GM12878 (cell line): ENCODE data around the gene MYH7B. TPM values are rescaled to one million over a fixed set of nuclear protein-coding genes. Genes with fewer than 3 reads are reported as not detected.

Source experiments
- ATAC-seq: fragments of 200-7000 bp; cut with Tn5 transposase; 3 replicates; pipeline ENCODE4 v1.9.1; 2020; ENCODE audit warnings: mild to moderate bottlenecking, moderate library complexity
- BruUV-seq: library from RNA; stranded (reverse); fragments of 400-500 nt; replicated peaks from 2 replicates; lab custom pipeline; 2021; lab: Mats Ljungman, UMichigan
- CTCF ChIA-PET: fragments of 300-600 bp; sonication (Branson Sonifier 250); formaldehyde crosslinking; extraction: SDS; loops from one replicate; lab custom pipeline; 2021; ENCODE audit warnings: inconsistent platforms; lab: Yijun Ruan, JAX
- POLR2A ChIA-PET: fragments of 350-600 bp; formaldehyde crosslinking; extraction: SDS; loops from one replicate; lab custom pipeline; 2021; ENCODE audit warnings: inconsistent platforms; lab: Charles Lee
- RAD21 ChIA-PET: fragments of 300-600 bp; sonication (Branson Sonifier 250); formaldehyde crosslinking; loops from one replicate; lab custom pipeline; 2023; ENCODE audit warnings: antibody characterized with exemption; ENCODE audit not compliant: unreplicated experiment; lab: Charles Lee
- SMC1A ChIA-PET: fragments of 300-600 bp; sonication (Branson Sonifier 250); formaldehyde crosslinking; loops from one replicate; lab custom pipeline; 2023; ENCODE audit not compliant: unreplicated experiment, uncharacterized antibody; lab: Charles Lee
- DNase-seq: peaks from one replicate; pipeline ENCODE4 v3.0.0-alpha.2; 2011; ENCODE audit warnings: low read depth, low spot score
- FAIRE-seq: peaks from 3 replicates; lab custom pipeline; 2011; peaks lifted over from hg19 to GRCh38; lab: Jason Lieb, UNC
- H2AFZ ChIP-seq: 2 replicates; pipeline ENCODE4 v1.6.0; 2011; ENCODE audit warnings: low read depth, low read length, control low read depth; ENCODE audit not compliant: control insufficient read depth
- H3K27ac ChIP-seq: 2 replicates; pipeline ENCODE4 v1.5.1; 2011; ENCODE audit warnings: control low read depth; ENCODE audit not compliant: control insufficient read depth, insufficient read depth
- H3K27me3 ChIP-seq, 2 experiments: replicated peaks in 1 of 2; 2 replicates each; pipeline versions ENCODE4 v1.6.0 to v1.6.1; 2011; ENCODE audit warnings: low read length in 1 of 2; ENCODE audit not compliant: control insufficient read depth in 2 of 2, insufficient read depth in 2 of 2
- H3K36me3 ChIP-seq, 2 experiments: 2 replicates each; pipeline ENCODE4 v1.5.1; 2011; ENCODE audit warnings: low read length in 1 of 2; ENCODE audit not compliant: control insufficient read depth in 2 of 2, insufficient read depth in 2 of 2
- H3K4me1 ChIP-seq: 2 replicates; pipeline ENCODE4 v1.6.1; 2011; ENCODE audit warnings: mild to moderate bottlenecking, low read length, moderate library complexity, mixed read lengths; ENCODE audit not compliant: control insufficient read depth, insufficient read depth
- H3K4me2 ChIP-seq: 2 replicates; pipeline ENCODE4 v1.6.0; 2011; ENCODE audit warnings: control low read depth; ENCODE audit not compliant: control insufficient read depth, insufficient read depth
- H3K4me3 ChIP-seq: fragments of 200-600 bp; sonication (generic); 2 replicates; pipeline ENCODE4 v1.5.1; 2016
- H3K79me2 ChIP-seq: 2 replicates; pipeline ENCODE4 v1.6.0; 2011; ENCODE audit warnings: low read length; ENCODE audit not compliant: control insufficient read depth, insufficient read depth
- H3K9ac ChIP-seq: 2 replicates; pipeline ENCODE4 v1.8.0; 2011; ENCODE audit warnings: low read length, control low read depth, mixed read lengths; ENCODE audit not compliant: control insufficient read depth, insufficient read depth
- H3K9me3 ChIP-seq: replicated peaks from 3 replicates; pipeline ENCODE4 v1.5.1; 2011; ENCODE audit warnings: mild to moderate bottlenecking, low read length; ENCODE audit not compliant: control insufficient read depth, insufficient read depth
- H4K20me1 ChIP-seq: 2 replicates; pipeline ENCODE4 v1.6.0; 2011; ENCODE audit not compliant: control insufficient read depth, insufficient read depth
- BHLHE40 ChIP-seq, 2 experiments: fragments of 450-650 bp in 1 of 2; IDR thresholded peaks; 2 replicates each; pipeline ENCODE4 v1.6.1; 2011 to 2017; ENCODE audit warnings: low read depth in 2 of 2, borderline replicate concordance in 1 of 2, improper control_type of control experiment in 1 of 2, low read length in 1 of 2, mild to moderate bottlenecking in 1 of 2
- NBN ChIP-seq: fragments of 450-650 bp; IDR thresholded peaks from 2 replicates; pipeline ENCODE4 v1.6.1; 2016
- SREBF2 ChIP-seq: IDR thresholded peaks from 2 replicates; pipeline ENCODE4 v1.6.1; 2012; ENCODE audit warnings: mild to moderate bottlenecking, low read length
- WGBS: methylation state at CpG from one replicate; pipeline ENCODE4 v1.1.6; 2016; ENCODE audit warnings: low lambda C conversion rate; ENCODE audit not compliant: insufficient replicate concordance, insufficient coverage; ENCODE audit errors: missing lambda C conversion rate; 5-methylcytosine and 5-hydroxymethylcytosine counted together
- in situ Hi-C: fragments of 300-500 bp; cut with MboI; formaldehyde crosslinking; loops from 9 replicates; pipeline ENCODE4 v1.14.3; 2018; ENCODE audit warnings: mixed read lengths
- intact Hi-C: fragments of 100-400 bp; cut with micrococcal nuclease; formaldehyde crosslinking; loops from one replicate; pipeline ENCODE4 v1.14.2; 2022; ENCODE audit not compliant: unreplicated experiment
- polyA plus RNA-seq, 11 experiments: library from polyadenylated mRNA; depleted of rRNA in 4 of 11; unstranded in 6 of 11; stranded (reverse) in 5 of 11; fragments of >200 nt; fragmentation: Nextera tagmentation in 4 of 11; fragmentation: Illumina TruSeq in 1 of 11; extraction: Ambion mirVana in 4 of 11; extraction: Trizol in 1 of 11; gene quantifications; 1 replicate in 1 of 11; 2 replicates in 10 of 11; pipeline versions ENCODE4 v1.2.1 to v1.2.3, GENCODE V29; 2011 to 2016; ENCODE audit warnings: inconsistent platforms in 2 of 11, missing spikeins in 2 of 11, low read depth in 1 of 11
- total RNA-seq, 4 experiments: library from RNA; depleted of rRNA in 3 of 4; stranded (reverse); fragments of >200 nt in 3 of 4; fragmentation: Illumina TruSeq in 1 of 4; extraction: Trizol in 1 of 4; gene quantifications; 2 replicates each; pipeline versions ENCODE4 v1.2.1 to v1.2.3, GENCODE V29; 2013 to 2021

The MYH7B gene
- total and polyA plus RNA-seq, 10 of the 15 experiments (the other 5 are each of a cell fraction or from before 2014, with no cell fraction given) = 0.01 to 0.40 (median 0.20) TPM; not detected in 3

DNA sequence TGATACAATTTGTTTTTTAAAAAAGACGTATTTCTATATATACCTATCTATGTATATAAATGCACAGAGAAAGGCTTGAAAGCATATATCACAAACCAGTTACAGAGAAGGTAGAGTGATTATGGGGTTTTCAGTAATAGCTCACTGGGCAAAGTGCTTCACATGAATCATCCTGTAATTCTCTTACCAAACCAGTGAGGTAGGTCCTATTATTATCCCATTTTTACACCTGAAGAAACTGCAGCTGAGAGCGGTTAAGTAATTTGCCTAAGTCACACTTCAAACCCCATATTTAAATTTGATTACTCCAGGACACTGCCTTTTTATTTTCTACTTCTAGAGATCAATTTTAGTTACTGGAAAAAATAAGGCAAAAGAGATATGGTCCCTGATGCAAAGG lies 4.4 kb upstream of the MYH7B start:
- SMC1A ChIA-PET = interaction anchor here (0.6 to 1.4 kb wide), 5 partner anchors 19 to 132 kb away, joined by 3 to 7 read pairs (median 3); partner anchors contain the start of gene ACSS2
- no peak overlapping the region for H3K27ac ChIP-seq
- H3K79me2 ChIP-seq = 0 out of 2 replicates have a peak, but pooled peaks cover 2% of the 10 kb centered on the region
- CTCF ChIA-PET = interaction anchor here (2.7 kb wide), 1 partner anchor 77 kb away, joined by 13 read pairs; the partner anchor contains the start of gene GGT7
- RAD21 ChIA-PET = interaction anchor here (1.3 to 2.4 kb wide), 2 partner anchors 75 to 77 kb away, joined by 4 to 6 read pairs; partner anchors contain the start of gene ACSS2
- H3K4me3 ChIP-seq = no peak overlapping the region
- H3K27me3 ChIP-seq = no peaks in the 10 kb centered on the region
- TF ChIP-seq NBN (no peak), BHLHE40 (IDR thresholded peaks at IDR 0.05; ENCODE audit: borderline replicate concordance in 1 of 2, low read depth in 2 of 2, low read length in 1 of 2) (peak in 1 of 2 experiments; percentile 23; a peak in 1 of 4 replicates)
- no peak for FAIRE-seq
- no peaks in the 10 kb centered on the region for H4K20me1 ChIP-seq
- no peak for DNase-seq
- H3K4me2 ChIP-seq = peak overlapping the region; percentile 44; the same call in 1 of the 2 replicates
- POLR2A ChIA-PET = interaction anchor here (2.0 kb wide), 1 partner anchor 76 kb away, joined by 7 read pairs; the partner anchor contains the start of gene ACSS2
- BruUV-seq = no TSS peak
- intact Hi-C loops (no loop called here), in situ Hi-C loops (no loop called here)
- H3K9ac ChIP-seq = no peak overlapping the region
- no peak for ATAC-seq
- no peaks in the 10 kb centered on the region for H3K9me3 ChIP-seq
- H2AFZ ChIP-seq = no peak overlapping the region
- H3K36me3 ChIP-seq = peaks cover 0 to 3% of the 10 kb centered on the region in 2 experiments; a peak in 2 of 4 replicates
- WGBS = 75% methylated on average over 2 of the region's 2 CpGs
- peaks cover 8% of the 10 kb centered on the region for H3K4me1 ChIP-seq

GRCh38 chr20:34951652-34952051 lies 4.0 kb upstream of the MYH7B start:
- in situ Hi-C loops = no loop called here
- SMC1A ChIA-PET = interaction anchor here (0.6 to 1.4 kb wide), 5 partner anchors 48 to 1586 kb away, joined by 3 to 7 read pairs (median 3); partner anchors contain the start of gene ACSS2
- POLR2A ChIA-PET = interaction anchor here (2.0 kb wide), 1 partner anchor 76 kb away, joined by 7 read pairs; the partner anchor contains the start of gene ACSS2
- peak overlapping the region; percentile 44; the same call in 1 of the 2 replicates for H3K4me2 ChIP-seq
- RAD21 ChIA-PET = interaction anchor here (1.3 to 2.4 kb wide), 2 partner anchors 75 to 78 kb away, joined by 4 to 6 read pairs; partner anchors contain the start of gene ACSS2
- H3K27ac ChIP-seq = no peak overlapping the region
- peaks cover 8% of the 10 kb centered on the region for H3K4me1 ChIP-seq
- H3K27me3 ChIP-seq = no peaks in the 10 kb centered on the region
- intact Hi-C loops = no loop called here
- no peaks in the 10 kb centered on the region for H4K20me1 ChIP-seq
- WGBS = 65% methylated on average over 5 of the region's 8 CpGs
- ATAC-seq (no peak), FAIRE-seq (no peak), DNase-seq (no peak)
- no peak overlapping the region for H2AFZ ChIP-seq
- H3K79me2 ChIP-seq = 0 out of 2 replicates have a peak, but pooled peaks cover 2% of the 10 kb centered on the region
- CTCF ChIA-PET = interaction anchor here (2.7 kb wide), 1 partner anchor 78 kb away, joined by 13 read pairs; the partner anchor contains the start of gene GGT7
- H3K4me3 ChIP-seq = no peak overlapping the region
- no peaks in the 10 kb centered on the region for H3K9me3 ChIP-seq
- BruUV-seq = no TSS peak
- TF ChIP-seq SREBF2 = no peak
- peaks cover 0 to 3% of the 10 kb centered on the region in 2 experiments; a peak in 2 of 4 replicates for H3K36me3 ChIP-seq
- H3K9ac ChIP-seq = no peak overlapping the region; the same call in 1 of the 2 replicates
